HG02642 (cell line): Measurements from ENCODE around the gene DACT2.
"Not testable (repeated sequence)": the region's sequence is repeated elsewhere in the genome, so short reads cannot be mapped to it uniquely, and the experiment has no call there.

Source experiments
- ATAC-seq: cut with Tn5 transposase; IDR thresholded peaks from one replicate; pipeline ENCODE4 v1.9.1; 2021; ENCODE audit warnings: mild to moderate bottlenecking; ENCODE audit not compliant: unreplicated experiment, poor library complexity

The DACT2 gene

DNA sequence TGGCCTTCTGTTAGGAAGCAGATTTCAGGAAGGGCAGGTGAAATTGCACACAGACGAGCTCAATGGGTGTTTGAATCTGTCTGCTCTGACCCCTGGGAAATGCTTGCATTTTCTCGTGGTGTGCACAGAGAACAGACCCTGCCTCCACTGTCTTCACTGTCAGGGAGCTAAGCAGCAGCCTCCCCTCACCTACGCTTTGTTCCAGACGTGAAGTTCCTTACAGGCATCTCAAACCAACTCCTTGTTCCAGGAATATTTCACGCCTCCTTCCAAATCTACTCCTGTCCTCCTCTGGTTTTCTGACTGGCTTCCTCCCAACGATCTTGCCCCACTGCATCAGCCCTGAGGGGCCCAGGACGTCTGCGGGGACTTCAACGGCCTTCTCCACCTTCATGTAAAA, 13.7 kb downstream of the DACT2 start:
- ATAC-seq = no peak

DNA sequence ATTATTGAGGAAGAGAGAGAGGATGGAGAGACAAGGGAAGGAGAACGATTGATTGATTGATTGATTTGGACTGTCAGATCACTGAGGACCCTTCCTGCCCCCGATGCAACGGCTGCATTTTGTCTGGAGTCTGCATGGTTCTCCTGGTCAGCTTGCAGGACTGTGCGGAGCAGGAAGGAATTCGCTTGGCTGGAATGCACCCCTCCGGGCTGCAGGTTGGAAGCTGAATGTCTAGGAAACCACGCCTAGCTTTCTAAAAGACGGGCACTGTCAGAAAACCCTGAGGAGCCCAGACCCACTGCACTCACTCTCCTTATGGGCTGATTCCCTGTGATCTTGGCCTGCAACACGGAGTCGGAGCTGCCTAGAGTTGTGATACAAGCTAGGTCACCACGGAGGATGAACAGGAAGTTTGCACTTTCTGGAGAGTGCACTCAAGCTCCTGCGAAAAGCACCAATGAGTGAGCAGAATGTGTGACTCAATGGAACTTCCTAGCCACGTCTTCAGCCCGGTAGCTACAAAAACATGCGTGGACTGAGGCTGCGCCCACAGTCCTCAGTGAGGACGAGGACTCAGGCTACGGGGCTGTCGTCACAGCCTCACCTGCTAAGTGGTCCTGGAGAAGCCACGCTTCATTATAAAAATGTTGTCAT, 14.4 kb downstream of the DACT2 start:
- ATAC-seq = no peak

DNA sequence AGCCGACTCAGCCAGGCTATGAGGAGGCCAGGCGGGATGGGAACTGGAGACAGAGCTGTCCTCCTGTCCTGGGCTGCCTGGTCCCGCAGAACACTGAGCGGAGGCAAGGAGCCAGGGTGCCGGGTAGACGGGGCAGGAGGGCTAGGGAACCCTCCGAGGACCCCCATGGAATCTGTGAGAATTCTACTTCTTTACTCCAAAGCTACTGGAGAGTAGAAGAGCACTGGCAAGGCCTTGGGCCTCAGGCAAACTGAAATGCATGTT, 14.9 kb downstream of the DACT2 start:
- no peak for ATAC-seq

DNA sequence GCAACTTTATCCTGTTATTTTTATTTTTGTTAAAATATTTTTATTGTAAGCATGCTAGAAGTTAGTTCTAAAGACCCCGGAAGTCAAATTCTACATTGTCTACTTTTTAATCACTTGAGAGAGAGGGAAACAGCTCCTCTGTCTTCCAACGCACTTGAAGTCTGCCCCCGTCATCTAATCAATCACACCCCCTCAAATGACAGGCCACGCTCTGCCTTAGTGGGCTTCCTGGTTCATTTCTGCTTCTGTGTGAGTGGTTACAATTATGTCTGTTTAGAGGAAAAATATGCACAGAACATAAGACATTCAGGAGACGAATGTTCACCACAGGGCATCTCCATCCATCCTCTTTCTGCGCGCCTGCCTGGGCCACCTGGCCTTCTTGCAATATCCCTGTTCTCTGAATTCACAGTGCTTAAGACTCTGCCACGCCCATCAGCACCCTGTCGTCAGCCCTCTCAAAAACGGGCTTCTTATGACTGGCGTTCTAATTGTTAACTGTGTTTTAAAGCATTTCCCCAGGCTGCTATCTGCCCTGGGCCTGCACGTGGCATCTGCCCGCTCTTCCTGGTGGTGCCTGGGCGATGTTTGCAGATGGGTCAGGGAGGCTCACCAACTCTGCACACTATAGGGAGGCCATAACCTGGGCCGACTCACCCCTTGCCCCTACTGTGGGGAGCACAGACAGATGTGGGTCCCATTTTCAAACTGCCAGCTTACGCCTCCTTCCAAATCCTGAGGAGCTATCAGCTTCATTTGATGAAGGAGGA, 15.4 kb downstream of the DACT2 start:
- no peak for ATAC-seq

DNA sequence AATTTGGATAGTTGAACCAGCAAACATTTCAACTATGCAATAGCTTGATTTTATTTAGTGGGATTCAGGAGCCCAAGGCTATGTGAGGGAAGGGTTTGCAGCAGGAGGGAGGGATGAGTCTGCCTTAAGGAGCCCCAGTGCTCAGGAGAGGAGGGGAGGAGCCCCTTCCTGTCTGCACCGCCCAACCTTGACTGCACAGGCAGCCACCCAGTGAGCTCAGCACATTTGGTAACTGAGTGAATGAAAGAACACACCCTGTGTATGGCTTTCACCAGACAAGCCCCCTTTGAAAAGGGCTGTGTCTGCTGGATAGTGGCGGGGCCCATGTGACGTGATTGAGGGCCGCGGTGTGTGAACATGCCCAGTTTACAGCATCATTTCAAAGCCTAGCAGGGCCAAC, 17.0 kb downstream of the DACT2 start:
- no peak for ATAC-seq

DNA sequence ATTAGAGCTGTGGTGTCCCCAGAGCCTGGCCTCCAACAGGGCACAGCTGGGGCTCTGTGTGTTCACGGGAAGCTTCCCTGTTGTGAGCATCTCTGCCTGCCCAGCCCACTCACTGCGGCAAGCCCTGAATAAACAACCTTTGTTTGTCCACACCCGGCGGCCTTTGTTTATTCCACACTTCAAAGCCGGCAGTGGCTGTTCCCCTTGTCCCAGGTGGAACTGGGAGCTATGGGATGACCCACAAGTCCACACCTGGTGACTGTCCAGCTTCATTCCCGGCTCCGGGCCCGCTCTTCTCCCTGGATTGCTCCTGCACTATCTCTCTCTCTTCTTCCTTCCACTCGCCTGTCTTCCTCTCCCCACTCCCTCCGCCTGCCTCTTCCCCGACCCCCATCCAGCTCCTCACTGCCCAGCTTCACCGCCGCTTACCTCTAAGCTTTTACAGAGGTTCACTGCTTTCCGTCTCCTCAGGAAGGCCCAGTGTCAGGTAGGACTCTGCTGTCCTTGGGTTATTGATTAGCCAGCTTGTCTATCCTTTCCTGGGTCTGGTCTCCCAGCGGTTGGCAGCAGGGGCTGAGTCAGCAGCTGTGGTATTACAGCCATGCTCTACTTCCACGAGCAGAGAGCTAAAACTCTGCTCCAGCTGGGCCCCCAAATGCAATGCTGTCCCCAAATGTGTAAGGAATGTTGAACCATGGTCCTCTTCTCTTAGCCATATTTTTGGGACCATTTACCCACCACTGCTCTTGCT, 17.8 kb downstream of the DACT2 start:
- no peak for ATAC-seq

DNA sequence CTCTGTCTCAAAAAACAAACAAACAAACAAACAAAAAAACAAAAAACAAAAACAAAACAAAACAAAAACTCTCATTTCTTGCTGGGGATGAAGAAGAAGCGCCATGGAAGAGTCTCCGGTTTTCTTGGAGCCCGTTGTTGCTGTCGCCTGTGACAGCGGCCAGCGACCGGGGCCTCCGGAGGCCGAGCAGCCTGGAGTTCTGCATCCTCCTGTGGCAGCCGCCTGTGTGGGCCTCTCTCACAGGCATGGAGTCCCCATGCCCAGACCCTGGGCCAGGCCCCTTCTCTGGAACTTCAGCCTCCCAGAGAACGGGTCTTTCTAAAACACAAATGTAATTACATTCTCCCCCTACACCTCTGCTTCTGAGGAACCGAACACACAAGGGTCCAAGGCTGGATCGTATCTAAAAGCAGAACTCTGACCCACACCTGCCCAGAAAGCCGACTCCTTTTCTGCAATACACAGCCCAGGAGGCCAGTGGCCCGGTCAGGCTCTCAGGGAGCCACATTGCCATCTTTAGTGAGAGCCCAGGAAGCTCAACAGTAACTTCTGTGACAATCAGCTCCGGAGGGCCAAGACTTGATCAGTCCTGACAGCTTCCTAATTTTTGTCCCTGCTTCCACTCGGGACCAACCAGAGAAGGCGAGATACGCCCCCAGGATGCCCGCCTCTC, 18.5 kb downstream of the DACT2 start:
- ATAC-seq = no peak

DNA sequence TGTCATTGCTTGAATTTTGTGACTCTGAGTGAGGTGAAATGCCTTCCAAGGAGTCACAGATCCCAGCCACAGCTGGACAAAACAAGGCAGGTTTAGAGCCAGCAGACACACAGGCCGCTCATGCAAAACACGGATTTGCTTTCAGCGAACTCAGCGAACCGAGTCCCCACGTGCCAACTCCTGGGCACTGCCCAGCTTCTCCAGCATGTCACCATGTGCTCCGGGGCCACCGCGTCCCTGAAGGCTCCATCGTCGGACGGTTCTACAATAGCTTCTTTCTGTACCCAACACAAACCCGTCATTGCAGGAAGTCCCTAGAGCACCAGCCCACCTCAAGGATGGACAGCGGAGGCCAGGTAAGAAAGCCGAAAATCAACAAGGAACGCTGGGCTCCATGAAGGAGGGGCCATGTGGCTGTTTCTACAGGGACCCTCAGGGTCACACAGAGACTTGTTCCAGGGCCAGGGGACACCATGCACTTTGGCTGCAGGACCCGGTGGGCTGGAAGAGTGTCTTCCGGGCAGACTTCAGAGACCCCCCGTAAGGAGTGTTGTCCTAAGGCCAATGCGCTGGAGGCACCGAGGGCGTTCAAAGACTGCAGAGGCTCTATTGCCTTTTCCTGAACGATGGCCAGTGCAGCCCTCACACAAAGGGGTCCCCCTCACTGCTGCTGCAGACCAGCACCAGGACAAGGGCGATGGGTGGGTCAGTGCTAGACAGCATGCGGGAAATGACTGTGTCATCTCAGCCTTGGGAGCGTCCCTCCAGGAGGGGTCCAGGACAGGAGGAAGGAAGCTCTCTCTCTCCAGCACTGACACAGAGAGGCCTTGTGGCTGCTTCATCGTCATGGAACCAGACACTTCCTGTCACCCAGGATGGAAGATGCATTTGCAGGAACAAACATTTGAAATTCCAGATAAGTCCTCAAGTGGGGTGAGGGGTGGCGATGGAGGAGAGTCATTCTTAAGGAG, 19.8 kb downstream of the DACT2 start:
- no peak for ATAC-seq

DNA sequence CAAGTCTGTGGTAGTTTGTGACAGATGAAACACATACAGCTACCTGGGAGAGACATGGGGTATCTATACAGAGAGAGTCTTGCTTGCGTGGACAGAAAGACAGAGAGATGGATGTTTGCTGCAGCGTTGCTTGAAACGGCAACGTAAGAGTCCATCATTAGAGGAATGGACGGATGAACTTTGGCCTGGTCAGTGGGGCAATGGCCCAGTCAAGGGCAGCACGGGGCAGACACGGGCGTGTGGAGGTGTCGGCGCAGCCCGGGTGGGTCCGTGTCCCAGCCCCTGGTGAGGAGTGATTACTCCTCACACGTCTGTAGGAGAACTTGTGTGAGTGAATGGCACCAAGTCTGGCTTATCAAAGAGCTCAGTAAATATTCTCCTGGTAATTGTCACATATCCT, 21.9 kb downstream of the DACT2 start:
- ATAC-seq = no peak

DNA sequence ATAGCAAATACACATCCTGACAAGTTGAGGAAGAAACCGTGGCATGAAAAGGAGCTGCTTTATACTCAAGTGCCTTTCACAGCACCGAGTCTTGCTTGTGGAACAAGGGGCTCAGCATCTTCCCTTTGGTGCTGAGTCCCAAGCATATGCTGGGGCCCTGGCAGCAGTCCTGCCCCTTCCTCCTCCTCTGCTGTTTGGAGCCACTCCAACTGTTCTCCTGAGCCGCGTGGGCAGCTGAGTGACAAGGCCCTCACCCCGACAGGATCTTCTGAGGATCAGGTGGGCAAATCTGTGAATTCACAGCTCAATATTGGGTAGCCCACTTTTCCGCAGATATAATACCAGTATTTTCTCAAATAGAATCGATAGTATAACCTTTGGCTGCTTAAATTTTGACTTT, 24.7 kb downstream of the DACT2 start:
- ATAC-seq = no peak

DNA sequence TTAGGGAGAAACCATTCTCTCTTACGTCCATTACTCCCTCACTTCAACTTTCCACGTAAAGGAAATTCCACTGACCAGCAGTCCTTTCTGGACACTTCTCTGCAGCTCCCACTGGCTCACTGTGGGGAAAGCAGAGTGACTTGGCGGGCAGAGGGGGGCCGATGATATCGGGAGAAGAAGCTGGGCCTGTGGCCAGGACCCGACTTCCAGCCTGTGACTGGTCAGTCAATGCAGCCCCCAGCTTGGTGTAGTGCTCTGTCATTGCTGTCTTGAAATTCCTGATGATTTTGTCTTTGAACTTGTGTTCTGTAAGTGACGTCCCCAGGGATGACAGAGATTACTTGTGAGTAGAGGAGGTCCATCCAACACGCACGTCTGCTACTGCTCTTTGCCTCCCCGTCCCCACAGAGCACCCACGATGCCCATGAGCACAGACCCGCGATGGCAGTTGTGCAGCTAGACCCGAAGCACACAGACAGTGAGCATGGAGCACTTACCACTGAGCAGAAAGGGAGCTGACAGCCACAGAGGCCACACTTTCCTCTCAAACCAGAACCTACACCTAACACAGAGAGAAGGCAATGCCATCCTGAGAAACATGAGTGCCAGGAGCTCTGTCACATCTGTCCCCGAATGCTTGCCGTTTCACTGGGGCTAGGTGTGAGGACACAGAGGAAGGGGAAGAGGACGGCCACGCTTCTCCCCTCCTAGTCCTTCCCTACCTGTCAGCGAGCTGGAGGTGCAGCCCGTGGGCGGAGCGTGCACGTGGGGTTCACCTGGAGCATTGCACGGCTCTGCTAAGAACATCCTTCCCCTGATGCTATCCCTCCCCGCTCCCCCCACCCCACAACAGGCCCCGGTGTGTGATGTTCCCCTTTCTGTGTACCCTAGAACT, 25.7 kb downstream of the DACT2 start:
- no peak for ATAC-seq

DNA sequence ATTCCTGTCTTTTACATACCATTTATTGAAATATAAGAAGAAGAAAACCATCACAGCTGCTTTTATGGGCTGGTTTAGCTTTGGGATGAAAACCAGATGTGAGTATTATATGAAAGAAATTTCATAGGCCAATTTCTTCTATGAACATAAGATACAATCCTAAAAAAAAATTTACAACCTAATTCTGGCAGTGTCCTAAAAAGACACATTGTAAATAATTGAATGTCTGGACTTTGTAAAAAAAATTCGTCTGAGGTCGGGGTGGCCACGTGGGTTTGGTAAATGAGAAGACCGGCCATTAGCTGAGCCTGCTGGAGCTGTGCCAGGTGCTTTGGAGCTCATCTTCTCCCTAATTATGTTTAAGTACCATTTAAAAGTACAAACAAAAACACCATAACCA, 26.8 kb downstream of the DACT2 start:
- ATAC-seq = no peak

DNA sequence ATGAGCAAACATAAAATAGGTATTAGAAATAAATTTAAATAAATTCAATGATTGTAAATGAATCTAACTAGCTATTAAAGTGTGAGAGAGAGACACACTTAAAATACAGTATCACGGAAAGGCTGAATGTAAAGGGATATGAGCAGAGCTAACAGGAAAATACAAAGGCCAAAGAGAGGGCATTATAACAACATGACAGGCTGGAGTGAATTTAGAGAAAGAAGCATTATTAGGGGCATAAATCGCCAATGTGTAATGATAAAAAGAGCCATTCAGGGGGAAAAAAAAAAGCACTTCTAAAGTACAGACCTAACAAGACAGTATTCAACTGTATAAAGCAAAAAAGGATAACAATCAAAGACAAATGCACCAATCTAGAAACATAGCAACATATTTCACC, 28.1 kb downstream of the DACT2 start:
- no peak for ATAC-seq

DNA sequence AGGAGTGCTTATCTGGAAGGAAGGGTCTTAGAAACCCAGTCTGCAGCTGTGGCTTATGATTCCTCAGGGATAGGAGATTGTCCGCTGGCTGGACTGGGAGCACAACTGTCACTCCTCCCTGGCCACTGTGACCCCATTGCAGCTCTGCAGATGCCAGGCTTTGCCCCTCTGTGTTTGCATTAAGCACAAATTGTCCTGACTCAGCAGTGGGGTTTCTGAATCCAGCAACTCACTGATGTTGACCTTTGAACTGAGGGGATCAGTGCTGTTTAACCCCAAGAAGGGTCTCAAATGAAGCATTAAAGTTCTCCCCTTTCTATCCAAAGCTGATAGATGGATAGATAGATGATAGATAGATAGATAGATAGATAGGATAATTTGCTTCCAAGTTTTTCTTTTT, 29.5 kb downstream of the DACT2 start:
- no peak for ATAC-seq

DNA sequence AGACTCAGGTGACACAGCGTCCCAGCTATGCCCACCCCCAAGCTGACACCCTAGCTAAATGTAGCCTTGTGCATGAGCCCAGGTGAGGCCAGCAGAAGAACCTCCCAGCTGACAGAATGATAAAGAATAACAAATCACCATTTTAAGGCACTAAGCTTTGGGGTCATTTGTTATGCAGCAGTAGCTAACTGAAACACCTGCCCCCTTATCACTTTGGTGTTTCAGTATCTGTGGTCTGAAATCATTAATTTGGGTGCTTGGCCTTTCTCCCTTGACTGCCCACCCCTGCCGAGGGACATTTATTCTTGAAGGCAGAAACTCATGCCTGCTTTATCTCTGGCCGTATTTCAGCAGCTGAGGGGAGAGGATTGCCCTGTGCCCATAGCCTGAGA, 30.0 kb downstream of the DACT2 start:
- no peak for ATAC-seq

DNA sequence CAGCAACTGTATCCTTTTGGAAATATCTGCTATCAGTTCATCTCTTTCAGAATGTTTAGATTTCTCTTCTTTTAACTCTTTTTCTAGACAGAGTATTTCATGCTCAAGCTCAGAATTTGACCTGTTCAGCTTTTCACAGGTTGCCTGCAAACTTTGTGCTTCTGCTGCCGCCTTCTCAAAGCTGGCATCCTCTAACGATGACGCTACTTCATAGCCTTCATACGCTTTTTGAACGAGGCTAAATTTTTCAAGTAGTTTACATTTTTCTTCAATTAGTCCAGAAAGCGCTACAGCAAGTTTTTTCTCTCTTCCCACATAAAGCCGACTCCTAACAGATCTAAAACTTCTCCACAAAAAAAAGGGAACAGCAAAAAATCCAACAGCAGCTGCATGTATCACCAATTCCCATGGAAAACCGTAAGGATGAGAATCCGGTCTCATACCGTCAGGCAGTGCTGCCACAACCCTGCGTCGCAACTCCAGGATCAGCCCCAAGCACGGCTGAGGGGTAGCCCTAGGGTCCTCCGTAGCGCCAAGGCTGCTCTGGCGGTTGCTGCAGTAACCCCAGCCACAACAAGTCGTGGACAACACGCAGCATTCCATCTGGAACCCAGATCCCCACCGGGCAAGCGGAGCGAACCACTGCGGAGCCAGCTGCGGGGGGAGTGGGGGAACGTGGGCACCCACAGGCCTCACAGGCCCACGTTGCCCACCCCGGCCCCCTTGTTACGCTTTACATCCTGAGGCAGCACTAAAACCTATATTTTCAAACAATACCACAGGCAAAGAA, 30.6 kb downstream of the DACT2 start:
- ATAC-seq = no peak

DNA sequence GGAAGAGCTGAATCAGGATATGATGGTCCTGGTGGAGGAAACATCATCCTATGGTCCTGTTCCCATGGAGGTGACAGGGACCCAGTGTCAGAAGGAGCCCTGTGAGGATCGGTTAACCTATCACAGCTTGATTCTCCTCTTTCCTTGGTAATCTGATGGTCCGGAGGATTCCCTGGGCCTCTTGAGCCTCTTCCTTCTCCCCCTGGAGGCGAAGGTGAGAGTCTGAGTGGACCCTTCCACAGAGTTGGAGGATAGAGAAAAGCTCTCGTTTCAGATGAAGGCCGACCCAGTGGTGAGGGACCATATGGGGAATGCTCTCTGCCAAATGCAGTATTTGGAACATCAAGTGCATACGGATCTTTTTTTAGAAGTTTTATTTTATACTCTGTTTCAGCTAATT, 32.1 kb downstream of the DACT2 start:
- not testable (repeated sequence) for ATAC-seq

DNA sequence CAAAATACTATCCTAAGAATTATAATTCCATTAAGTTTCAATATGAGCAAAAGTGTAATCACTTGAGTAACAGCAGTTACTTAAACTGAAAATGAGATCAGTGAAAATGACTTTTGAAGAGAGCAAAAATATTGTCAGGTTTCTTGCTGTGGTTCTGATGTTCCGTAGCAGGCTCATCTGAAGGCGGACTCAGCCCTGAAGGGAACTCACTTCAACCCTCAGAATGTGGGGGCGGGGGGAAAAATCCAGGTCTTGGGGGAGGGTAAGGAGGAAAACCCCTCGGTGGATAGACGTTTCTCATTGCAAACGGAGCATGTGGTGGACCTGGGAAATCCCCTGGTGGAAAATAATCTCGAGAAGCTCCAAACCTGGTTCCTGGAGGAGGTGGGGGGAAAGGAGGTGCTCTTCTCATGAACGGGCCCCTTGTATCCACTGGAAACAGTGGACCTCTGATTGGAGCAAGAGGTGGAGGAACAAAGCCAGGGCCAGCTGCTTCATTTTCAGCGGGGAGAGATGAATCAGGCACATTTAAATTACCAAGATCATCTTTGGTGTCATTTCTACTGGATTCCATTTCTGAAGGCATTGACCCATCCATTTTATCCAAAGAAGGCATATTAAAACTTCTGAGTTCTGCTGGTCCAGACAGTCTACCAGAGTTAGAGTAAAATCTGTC, 32.7 kb downstream of the DACT2 start:
- not testable (repeated sequence) for ATAC-seq
